Upper lobe of right lung (tissue), 1 donor: ENCODE measurements around the gene GZF1. TPM values are rescaled to one million over a fixed set of nuclear protein-coding genes. Genes with fewer than 3 reads are reported as not detected.

Experiments used
- ATAC-seq: fragments of 200-7000 bp; cut with Tn5 transposase; one replicate; pipeline ENCODE4 v1.9.1; 2020; ENCODE audit warnings: mild to moderate bottlenecking, moderate library complexity
- DNase-seq: peaks from one replicate; pipeline ENCODE4 v3.0.0-alpha.2; 2020
- H3K27ac ChIP-seq: fragments of 200-600 bp; one replicate; pipeline ENCODE4 v1.8.0; 2022
- H3K27me3 ChIP-seq: fragments of 200-600 bp; one replicate; pipeline ENCODE4 v1.8.0; 2022; ENCODE audit warnings: mild to moderate bottlenecking
- H3K36me3 ChIP-seq: fragments of 200-600 bp; one replicate; pipeline ENCODE4 v1.8.0; 2022
- H3K4me1 ChIP-seq: fragments of 200-600 bp; one replicate; pipeline ENCODE4 v1.8.0; 2022
- H3K4me3 ChIP-seq: fragments of 200-600 bp; one replicate; pipeline ENCODE4 v1.8.0; 2022; ENCODE audit warnings: mild to moderate bottlenecking
- H3K9me3 ChIP-seq: fragments of 200-600 bp; one replicate; pipeline ENCODE4 v1.8.0; 2022
- CTCF ChIP-seq: fragments of 200-600 bp; IDR thresholded peaks from one replicate; pipeline ENCODE4 v1.8.0; 2022; ENCODE audit warnings: antibody characterized with exemption
- intact Hi-C: fragments of 100-400 bp; cut with DNase I; formaldehyde crosslinking; loops from one replicate; pipeline ENCODE4 v1.11.0; 2022
- total RNA-seq: library from RNA; stranded (reverse); fragmentation: NEBNext Ultra II Directional; extraction: Animal tissue kit (Norgen Biotek cat#: 25700); gene quantifications from one replicate; pipeline ENCODE4 v1.2.1, GENCODE V29; 2021
- donor health status: DM: no; HTN: yes; CAD: no; lungs with severe emphysema.

GZF1 gene
- total RNA-seq, 1 donor from 2014 or later, result 12.5 TPM

DNA sequence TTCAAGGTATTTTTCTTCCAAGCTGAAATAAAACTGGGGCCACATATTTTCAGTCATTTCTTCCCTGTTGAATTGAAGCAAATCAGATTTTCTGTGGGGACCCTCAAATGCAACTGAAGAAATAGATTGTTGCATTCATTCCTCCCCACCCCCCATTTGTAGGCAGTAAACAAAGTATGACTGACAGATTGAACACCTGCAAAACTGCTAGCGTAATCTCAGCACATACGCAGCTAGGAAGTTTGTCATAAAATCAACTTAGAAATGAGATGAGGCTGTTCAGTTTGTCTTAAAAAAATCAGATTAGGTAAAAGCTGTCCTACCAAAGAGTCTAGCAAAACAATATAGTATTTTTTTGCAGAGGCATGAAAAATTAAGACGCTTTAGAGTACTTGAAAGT is 8.9 kb downstream of the GZF1 start:
- Histone ChIP-seq H3K4me3 (no peak overlapping the region), H3K4me1 (peaks cover 26% of the 10 kb centered on the region), H3K27ac (no peak overlapping the region), H3K36me3 (peaks cover 71% of the 10 kb centered on the region), H3K9me3 (no peaks in the 10 kb centered on the region), H3K27me3 (no peaks in the 10 kb centered on the region)
- DNase-seq (no peak), ATAC-seq (no peak)
- intact Hi-C loops, result no loop called here
- TF ChIP-seq CTCF, result no peak

GRCh38 chr20:23371496-23371895 is 9.5 kb downstream of the GZF1 start:
- TF ChIP-seq CTCF, result no peak
- Histone ChIP-seq H3K4me3 (no peak overlapping the region), H3K4me1 (peaks cover 20% of the 10 kb centered on the region), H3K27me3 (no peaks in the 10 kb centered on the region), H3K27ac (no peak overlapping the region), H3K36me3 (peaks cover 74% of the 10 kb centered on the region), H3K9me3 (no peaks in the 10 kb centered on the region)
- intact Hi-C loops, result no loop called here
- no peak for ATAC-seq
- no peak for DNase-seq

DNA sequence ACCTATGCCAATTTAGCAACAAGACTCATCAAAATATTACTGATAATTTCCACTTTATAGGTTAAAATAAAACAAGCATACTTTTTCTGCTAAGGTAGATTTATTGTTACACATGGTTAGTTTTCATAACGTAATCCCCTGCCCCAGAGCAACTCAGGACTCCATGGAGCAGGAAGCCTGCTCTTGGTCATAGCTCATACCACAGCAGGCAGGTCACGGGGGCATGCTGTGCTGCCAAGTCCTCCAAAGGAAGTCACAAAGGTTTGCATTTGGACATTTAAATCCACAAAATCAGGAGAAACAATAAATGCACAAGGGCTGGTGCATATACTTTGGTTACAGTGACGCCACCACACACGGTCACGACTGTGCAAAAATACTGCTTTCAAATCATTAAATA is 12.5 kb downstream of the GZF1 start:
- no peak overlapping the region for H3K27ac ChIP-seq
- H3K36me3 ChIP-seq, result peaks cover 71% of the 10 kb centered on the region
- no peak for TF ChIP-seq CTCF
- intact Hi-C loops, result no loop called here
- H3K4me3 ChIP-seq, result no peak overlapping the region
- no peaks in the 10 kb centered on the region for H3K4me1 ChIP-seq
- no peak for ATAC-seq
- DNase-seq, result no peak
- no peaks in the 10 kb centered on the region for H3K9me3 ChIP-seq
- no peaks in the 10 kb centered on the region for H3K27me3 ChIP-seq

DNA sequence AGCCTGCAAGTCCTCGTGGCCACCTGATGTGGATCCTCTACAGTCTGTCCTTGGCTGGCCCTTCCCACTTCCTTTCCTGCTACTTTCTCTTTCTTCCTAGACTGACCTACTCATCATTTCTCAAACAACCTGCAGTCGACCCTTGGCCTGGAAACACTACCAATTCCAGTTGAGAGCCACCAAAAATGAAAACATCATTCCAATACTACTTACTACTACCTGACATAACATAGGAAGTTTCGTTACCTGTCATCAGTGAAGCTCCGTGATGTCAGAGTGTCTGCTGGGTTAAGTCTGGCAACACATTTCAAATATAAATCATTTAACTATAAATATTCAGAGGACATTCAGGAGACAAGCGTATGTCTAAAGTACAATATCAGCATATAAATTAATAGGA is 13.8 kb downstream of the GZF1 start:
- peaks cover 68% of the 10 kb centered on the region for H3K36me3 ChIP-seq
- DNase-seq, result no peak

GRCh38 chr20:23379772-23380171 is 17.8 kb downstream of the GZF1 start:
- H3K4me1 ChIP-seq, result no peaks in the 10 kb centered on the region

More for the DNA sequence above, 13.8 kb downstream of the GZF1 start:
- Histone ChIP-seq H3K9me3 (no peaks in the 10 kb centered on the region), H3K4me1 (no peaks in the 10 kb centered on the region), H3K4me3 (no peak overlapping the region), H3K27me3 (no peaks in the 10 kb centered on the region), H3K27ac (no peak overlapping the region)
- no peak for TF ChIP-seq CTCF
- no peak for ATAC-seq
- intact Hi-C loops, result no loop called here

More at GRCh38 chr20:23379772-23380171, 17.8 kb downstream of the GZF1 start:
- H3K4me3 ChIP-seq, result no peak overlapping the region
- TF ChIP-seq CTCF, result no peak
- ATAC-seq (no peak), DNase-seq (no peak)
- no peaks in the 10 kb centered on the region for H3K9me3 ChIP-seq
- H3K27me3 ChIP-seq, result no peaks in the 10 kb centered on the region
- no peak overlapping the region for H3K27ac ChIP-seq
- intact Hi-C loops, result no loop called here
- H3K36me3 ChIP-seq, result peaks cover 45% of the 10 kb centered on the region
